Activated naive CD8-positive, alpha-beta T cell (primary cell): ENCODE data around the gene ERBB2.

Experiments
- H3K27ac Mint-ChIP-seq: one replicate; pipeline ENCODE4 v1.8.0; 2021; ENCODE audit warnings: mixed read lengths
- H3K27me3 Mint-ChIP-seq: one replicate; pipeline ENCODE4 v1.8.0; 2021; ENCODE audit warnings: mixed read lengths
- H3K36me3 Mint-ChIP-seq: one replicate; pipeline ENCODE4 v1.8.0; 2021; ENCODE audit warnings: mixed read lengths
- H3K4me1 Mint-ChIP-seq: one replicate; pipeline ENCODE4 v1.8.0; 2021; ENCODE audit warnings: low read depth, mixed read lengths
- H3K4me3 Mint-ChIP-seq: one replicate; pipeline ENCODE4 v1.8.0; 2021; ENCODE audit warnings: mild to moderate bottlenecking, mixed read lengths
- H3K9me3 Mint-ChIP-seq: one replicate; pipeline ENCODE4 v1.8.0; 2021; ENCODE audit warnings: low read depth, mixed read lengths

Gene ERBB2

DNA sequence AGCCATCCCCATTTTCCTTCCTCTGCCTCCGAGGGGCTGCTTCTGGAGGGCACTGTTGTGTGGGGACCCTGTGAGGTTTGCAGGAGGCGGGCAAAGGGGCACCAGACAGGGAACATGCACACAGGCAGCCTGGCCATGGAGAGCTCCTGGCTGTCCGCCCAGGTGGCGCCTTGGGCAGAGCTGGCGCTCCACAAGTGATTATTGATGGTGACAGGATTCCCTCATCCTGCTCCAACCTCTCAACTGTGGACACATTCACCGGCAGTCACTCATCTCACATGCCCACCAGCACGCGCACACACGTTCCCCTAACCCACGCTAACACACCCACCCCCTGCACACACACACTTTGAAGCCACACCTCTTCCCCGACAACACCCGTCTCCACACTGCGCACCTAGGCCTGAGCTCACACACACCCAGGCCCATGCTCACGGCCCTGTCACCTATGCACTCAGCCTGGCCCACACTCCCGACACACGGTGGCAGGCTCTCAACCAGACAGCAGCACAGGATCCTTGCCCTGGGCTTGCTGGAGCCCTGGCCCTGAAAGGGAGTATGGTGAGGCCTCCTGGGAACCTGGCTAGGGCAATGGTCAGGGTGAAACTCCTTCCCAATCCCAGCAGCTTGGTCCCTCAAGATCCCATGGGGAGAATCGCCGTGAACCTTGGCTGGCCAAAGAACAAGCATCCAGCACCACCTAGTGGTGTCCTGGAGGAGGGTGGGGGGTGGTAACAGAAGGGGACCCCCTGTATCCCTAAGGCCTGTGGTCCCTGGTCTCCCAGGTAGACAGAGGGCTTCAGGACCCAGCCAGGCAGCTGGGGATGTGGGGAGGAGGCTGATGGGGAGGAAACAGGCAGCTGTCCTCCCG lies 28.0 kb upstream of the ERBB2 start:
- no peak overlapping the region for H3K27ac Mint-ChIP-seq
- peak overlapping the region; percentile 9 for H3K4me3 Mint-ChIP-seq
- peaks cover 2% of the 10 kb centered on the region for H3K27me3 Mint-ChIP-seq
- no peaks in the 10 kb centered on the region for H3K9me3 Mint-ChIP-seq
- peaks cover 25% of the 10 kb centered on the region for H3K4me1 Mint-ChIP-seq
- no peaks in the 10 kb centered on the region for H3K36me3 Mint-ChIP-seq

DNA sequence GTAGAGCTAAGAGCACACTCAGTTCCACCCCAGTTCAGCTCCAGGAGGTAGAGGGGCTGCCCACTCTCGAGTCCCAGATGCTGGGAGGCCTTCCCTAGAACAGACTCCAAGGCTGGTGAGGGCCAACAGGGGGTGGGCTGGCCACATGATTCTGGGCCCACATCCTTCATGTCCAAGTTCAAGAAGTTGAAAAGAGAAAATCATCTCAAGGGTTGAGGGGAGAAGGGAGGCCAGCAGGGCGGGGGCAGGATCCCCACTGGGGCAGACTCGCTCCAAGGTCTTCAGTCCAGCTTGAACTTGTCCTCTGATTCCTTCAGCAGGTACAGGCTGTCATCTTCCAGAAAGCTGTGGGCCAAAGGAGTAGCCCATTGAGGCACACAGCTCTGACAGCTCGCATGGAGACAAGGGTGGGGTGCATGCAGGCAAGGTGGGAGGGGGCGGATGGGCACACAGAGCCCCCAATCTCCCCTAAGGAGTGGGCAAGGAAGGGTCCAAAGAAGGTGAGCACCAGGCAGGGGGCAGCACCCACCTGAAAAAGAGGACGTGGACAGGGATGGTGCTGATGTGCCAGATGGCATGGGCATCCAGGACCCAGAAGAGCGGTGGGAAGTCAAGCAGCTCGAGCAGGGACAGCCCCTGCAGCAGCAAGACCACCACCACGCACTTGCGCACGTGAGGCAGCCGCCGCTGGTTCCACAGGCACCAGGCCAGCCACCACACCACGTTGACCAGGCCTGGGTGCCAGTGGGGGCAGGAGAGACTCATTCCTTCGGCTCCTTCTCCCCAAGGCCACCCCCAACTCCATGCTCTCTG lies 27.1 kb upstream of the ERBB2 start:
- Mint-ChIP-seq H3K36me3 (no peaks in the 10 kb centered on the region), H3K27me3 (peaks cover 2% of the 10 kb centered on the region), H3K4me1 (peaks cover 32% of the 10 kb centered on the region), H3K27ac (no peak overlapping the region), H3K9me3 (no peaks in the 10 kb centered on the region), H3K4me3 (no peak overlapping the region)

DNA sequence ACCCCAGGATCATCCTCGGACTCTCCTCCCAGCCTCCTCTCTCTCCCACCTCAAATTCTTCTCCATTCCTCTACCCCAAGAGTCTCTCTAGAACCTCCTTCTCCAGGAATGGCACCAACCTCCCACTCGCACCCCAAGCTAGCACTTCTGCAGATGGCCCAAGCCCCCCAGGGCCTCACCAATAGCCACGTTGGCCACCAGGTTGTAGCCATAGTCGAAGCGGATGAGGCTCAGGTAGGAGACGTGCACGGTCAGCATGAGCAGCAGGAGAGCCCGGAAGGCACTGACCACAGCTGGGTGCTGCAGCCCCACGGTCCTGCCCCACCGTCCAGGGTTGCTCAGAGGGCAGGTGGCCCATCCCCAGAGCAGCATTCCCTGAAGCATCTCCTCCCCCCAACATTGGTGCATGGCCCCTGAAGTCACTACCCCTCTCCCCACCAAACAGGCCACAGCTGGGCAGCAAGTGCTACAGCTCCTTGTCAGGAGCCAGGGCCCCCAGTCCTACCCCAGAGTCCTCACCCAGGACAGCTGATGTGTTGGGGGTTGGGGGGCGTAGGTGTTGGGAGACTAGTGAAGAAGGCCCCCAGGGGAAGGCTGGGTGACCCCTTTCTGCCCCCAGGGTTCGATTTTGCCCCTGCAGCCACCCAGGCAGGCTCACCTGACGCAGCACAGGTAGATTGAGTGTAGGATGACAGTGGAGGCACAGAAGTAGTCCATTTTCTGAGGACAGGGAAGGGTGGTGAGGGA lies 26.4 kb upstream of the ERBB2 start:
- Mint-ChIP-seq H3K4me1 (peaks cover 38% of the 10 kb centered on the region), H3K36me3 (no peaks in the 10 kb centered on the region), H3K9me3 (no peaks in the 10 kb centered on the region), H3K4me3 (no peak overlapping the region), H3K27ac (no peak overlapping the region), H3K27me3 (peaks cover under 1% of the 10 kb centered on the region)

DNA sequence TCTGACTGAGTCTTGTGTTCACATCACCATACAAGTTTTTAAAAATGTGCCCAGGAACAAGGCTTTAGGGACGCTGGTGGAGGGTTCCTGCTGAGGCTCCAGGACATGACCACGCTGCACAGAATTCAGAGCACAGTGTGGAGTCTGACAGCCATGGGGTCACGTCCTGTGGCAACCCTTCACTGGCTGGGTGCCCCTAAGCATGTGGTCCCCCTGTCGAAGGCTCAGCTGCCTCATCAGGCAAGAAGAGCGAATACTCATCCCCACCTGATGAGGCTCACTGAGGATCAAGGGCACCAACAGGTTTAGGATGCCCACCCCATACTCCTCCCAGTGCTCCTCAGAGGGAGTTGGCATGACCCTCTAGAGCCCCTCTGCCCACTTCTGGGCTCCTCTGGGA lies 25.7 kb upstream of the ERBB2 start:
- Mint-ChIP-seq H3K36me3 (no peaks in the 10 kb centered on the region), H3K9me3 (no peaks in the 10 kb centered on the region), H3K4me3 (no peak overlapping the region), H3K4me1 (peaks cover 41% of the 10 kb centered on the region), H3K27me3 (no peaks in the 10 kb centered on the region), H3K27ac (no peak overlapping the region)

DNA sequence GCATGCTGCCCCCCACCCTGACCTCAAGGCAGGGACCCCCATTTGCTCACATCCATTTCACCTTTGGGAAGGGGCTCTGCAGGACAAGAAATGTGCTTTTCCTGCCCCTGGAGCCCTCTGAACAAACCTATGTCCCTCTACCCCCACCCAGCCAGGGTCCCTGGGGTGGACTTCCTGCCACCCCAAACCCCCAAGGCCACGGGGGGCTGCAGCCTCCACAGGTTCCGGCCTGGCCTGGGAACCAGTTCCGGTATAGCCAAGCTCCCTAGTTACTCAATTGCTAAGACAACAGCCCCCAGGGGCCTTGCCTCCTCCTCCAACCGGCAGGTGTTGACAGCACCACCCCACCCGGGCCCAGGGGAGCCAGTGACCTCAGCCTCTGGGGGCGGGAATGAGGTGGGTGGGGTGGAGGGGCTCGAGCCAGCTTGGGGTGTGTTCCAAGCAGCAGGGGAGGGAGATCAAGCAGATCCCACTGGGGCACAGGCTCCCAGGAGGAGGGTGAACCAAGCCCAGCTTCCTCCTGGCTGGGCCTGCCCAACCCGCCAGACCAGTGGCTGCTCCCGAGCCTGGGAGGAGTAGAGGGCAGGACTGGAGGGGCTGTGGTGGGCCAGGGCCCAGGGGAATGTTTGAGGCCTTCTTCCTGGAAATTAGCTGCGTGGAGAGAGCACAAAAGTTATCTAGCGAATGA lies 25.0 kb upstream of the ERBB2 start:
- Mint-ChIP-seq H3K4me1 (peaks cover 48% of the 10 kb centered on the region), H3K4me3 (no peak overlapping the region), H3K36me3 (no peaks in the 10 kb centered on the region), H3K9me3 (no peaks in the 10 kb centered on the region), H3K27me3 (no peaks in the 10 kb centered on the region), H3K27ac (no peak overlapping the region)

DNA sequence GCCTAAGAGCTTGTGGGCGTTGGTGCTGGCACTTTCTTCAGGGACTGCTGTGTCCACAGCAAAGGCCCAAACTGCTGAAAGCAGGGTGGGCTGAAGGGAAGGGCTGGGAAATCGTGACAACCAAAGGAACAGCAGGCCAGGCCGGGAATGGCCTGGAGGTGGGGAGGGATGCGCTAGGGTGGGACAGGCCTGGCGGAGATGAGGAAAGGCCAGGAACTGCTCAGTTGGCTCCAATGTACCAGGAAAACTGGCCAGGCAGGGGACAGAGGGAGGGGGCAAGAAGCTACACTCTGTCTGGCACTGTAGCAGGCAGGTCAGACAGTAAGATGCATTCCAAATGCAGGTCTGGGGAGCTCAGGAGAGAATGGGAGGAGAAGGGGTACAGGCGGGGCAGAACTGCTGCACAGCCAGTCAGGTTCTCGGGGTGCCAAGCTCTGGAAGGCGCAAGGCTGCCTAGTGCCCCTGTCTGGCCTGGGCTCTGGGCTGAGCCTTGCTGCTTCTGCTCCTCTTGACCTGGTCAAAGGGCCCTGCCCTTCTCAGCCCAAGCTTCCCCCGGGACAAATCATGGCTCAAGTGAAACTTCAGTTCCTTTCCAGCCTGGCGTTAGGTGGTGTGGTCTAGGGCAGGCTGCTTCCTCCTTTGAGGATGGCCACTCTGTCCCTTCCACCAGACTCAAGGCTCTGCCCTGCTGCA lies 24.3 kb upstream of the ERBB2 start:
- H3K27ac Mint-ChIP-seq = peak overlapping the region; percentile 78
- no peaks in the 10 kb centered on the region for H3K27me3 Mint-ChIP-seq
- H3K9me3 Mint-ChIP-seq = no peaks in the 10 kb centered on the region
- peaks cover 55% of the 10 kb centered on the region for H3K4me1 Mint-ChIP-seq
- no peaks in the 10 kb centered on the region for H3K36me3 Mint-ChIP-seq
- no peak overlapping the region for H3K4me3 Mint-ChIP-seq

DNA sequence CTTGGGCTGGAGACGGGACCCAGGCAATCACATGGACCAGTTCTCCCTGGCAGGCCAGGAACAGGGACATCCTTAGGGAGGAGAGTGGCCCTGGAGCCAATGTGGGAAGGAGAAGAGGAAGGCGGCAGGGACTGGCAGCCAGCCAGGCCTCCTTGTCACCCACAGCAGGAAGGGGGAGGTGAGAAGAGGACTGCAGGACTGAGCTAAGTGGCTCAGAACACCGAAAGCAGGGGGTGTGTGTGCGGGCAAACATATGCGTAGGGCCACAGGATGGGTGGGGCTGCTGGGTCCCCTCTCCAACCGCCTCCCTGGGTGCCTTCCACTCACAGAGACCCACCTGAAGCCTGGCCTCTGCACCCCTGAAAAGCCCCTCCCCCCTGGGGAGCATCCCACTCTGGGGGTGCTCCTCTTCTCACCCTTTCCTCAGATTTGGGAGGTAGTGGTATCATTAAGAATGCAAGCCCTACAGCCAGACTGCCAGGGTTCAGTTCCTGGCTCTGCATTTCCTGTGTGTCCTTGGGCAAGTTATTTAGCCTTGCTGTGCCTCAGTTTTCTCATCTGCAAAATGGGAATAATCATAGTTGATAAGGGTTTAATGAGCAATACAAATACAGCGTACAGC lies 23.6 kb upstream of the ERBB2 start:
- Mint-ChIP-seq H3K4me1 (peaks cover 61% of the 10 kb centered on the region), H3K4me3 (peak overlapping the region; percentile 52), H3K27ac (peak overlapping the region; percentile 78), H3K36me3 (no peaks in the 10 kb centered on the region), H3K27me3 (no peaks in the 10 kb centered on the region), H3K9me3 (no peaks in the 10 kb centered on the region)

DNA sequence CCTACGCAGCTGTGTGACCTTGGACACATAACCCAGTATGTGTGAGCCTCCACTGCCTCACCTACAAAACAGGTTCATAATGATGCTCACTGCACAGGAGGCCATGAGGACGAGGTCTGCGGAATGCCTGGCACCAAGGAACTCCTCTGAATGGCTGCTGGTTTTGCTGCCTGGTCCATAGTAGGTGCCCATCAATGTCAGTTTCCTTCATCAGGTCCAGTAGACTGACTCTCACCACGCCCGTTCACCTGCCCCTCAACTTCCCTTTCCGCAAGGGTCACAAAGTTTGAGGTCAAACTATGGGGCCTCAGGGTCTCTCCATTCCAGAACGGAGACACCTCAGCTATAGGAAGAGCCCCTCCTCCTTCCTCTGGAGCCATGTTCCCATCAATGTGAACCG lies 22.8 kb upstream of the ERBB2 start:
- no peak overlapping the region for H3K27ac Mint-ChIP-seq
- H3K9me3 Mint-ChIP-seq = no peaks in the 10 kb centered on the region
- H3K4me3 Mint-ChIP-seq = no peak overlapping the region
- no peaks in the 10 kb centered on the region for H3K27me3 Mint-ChIP-seq
- H3K4me1 Mint-ChIP-seq = peaks cover 57% of the 10 kb centered on the region
- H3K36me3 Mint-ChIP-seq = no peaks in the 10 kb centered on the region

DNA sequence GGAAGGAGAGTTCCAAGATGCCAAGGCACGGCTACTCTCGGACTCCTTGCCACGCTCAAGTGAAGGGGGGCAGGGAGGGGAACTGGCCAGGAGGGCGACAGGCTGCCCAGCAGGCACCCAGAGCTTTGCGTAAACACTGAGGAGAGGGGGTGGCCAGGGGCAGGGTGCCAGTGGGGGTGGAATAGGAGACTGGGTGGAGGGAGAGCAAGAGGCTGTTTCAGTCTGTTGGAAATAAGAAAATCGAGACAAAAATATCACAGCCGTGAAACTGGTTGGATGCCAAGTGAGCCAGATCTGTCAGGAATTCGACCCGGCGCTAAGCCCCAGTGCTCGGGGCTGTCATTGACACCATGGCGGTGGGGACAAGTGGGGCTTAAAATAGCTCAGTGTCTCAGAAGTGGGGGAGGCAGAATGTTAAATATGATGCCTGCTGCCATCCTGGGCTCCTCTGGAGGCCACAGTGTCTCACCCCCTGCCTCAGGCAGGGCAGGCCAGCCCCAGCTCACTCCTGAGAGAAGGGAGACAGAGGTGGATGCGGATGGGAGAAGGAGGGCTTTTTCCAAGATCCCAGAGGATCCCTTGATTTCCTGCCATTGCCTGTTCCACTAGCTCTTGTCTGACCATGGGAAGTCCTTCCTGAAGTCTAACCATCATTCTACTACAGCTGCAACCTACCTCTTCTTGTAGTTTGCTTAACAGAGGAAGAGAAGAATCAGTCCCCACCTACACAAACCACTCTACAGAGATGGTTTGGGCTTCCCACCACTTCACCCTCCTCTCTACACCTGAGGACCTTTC lies 22.1 kb upstream of the ERBB2 start:
- peaks cover 57% of the 10 kb centered on the region for H3K4me1 Mint-ChIP-seq
- H3K4me3 Mint-ChIP-seq = peak overlapping the region; percentile 18
- H3K36me3 Mint-ChIP-seq = no peaks in the 10 kb centered on the region
- H3K27ac Mint-ChIP-seq = peak overlapping the region; percentile 58
- no peaks in the 10 kb centered on the region for H3K9me3 Mint-ChIP-seq
- H3K27me3 Mint-ChIP-seq = no peaks in the 10 kb centered on the region

DNA sequence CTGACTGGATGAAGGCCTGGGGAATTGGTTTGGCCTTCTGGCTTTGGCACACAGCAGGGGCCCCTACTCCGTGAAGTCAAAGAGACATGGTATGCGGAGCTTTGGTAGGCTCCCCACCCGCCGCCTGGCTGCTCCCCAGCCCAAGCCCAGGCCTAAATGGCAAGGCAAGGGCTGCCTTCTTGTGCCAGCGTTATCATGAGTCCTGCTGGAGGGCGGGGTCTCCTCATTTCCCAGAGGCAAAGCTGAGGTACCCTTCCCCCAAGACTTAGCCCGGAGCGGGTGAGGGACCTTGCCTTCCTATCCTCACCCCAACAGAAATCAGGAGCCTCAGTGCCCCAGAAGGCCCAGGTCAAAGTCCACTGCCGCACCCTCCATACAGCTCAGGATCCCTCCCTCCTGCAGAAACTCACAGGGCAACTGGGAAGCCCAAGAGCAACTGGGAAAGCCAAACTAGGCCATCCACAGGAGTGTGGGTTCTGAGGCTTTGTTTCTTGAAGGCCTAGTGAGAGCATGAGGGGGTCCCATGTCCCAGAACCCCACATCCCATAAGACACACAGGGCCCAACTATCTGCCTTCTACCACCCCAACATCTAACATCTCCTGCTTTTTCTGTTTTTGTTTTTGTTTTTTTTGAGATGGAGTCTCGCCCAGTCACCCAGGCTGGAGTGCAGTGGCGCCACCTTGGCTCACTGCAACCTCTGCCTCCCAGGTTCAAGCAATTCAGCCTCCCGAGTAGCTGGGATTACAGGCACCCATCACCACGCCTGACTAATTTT lies 21.3 kb upstream of the ERBB2 start:
- no peak overlapping the region for H3K4me3 Mint-ChIP-seq
- H3K4me1 Mint-ChIP-seq = peaks cover 60% of the 10 kb centered on the region
- peak overlapping the region; percentile 96 for H3K27ac Mint-ChIP-seq
- no peaks in the 10 kb centered on the region for H3K9me3 Mint-ChIP-seq
- H3K27me3 Mint-ChIP-seq = no peaks in the 10 kb centered on the region
- H3K36me3 Mint-ChIP-seq = peaks cover 5% of the 10 kb centered on the region

DNA sequence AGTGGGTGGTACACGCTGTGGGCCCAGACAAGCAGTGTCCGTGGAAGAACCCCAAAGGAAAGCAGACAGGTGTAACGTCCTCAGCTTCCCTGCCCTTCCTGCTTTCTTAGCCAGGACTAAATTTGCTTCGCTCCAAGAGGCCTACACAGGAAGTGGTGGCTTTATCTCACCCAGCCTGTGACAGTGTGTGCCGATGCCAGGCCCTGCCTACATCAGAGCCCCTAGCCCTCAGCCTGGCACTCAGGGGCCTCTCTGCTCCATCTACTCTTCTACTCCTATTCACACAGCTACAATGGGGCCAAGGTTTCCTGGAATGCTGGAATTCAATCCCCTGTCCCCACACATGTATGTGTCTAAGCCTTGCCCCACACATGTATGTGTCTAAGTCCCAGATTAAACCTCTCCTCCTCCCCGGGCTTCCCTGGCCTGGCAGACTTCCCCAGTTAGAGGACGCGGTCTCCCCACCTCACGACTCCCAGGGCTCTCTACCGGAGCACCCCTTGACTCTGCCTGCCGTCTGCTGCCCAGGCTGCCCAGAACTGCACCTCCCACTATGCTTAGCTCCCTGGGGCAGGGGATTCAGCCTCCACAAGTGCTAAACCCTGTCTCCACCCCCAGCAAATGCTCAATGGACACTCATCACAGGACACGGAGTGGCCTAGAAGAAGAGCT lies 20.2 kb upstream of the ERBB2 start:
- Mint-ChIP-seq H3K9me3 (no peaks in the 10 kb centered on the region), H3K4me3 (peak overlapping the region; percentile 35)

DNA sequence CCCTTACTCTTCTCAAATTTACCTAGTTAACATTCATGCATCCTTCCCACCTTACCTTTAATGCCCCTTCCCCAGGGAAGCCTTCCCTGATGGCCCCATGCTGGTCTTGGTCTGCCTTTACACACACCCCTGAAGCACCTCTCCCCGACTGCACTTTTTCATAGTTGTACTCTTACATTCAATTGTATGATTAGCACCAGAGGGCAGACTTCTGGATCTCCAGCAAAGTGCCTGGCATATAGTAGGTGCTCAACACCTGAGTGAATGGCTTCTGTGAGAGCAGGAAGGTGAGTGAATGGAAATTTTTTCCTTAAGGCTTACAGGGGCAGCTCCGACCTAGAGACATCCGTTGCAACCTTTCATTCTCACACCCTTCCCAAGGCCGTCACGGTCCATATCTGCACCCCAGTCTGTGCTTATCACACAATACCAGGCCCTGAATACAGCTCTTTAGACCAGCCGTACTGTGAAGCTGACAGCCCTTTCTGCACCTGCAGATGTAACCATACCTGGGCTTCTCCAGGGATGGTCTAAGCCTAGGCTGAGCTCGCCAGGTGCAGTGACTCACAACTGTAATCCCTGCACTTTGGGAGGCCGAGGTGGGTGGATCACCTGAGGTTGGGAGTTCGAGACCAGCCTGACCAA lies 16.4 kb upstream of the ERBB2 start:
- peaks cover 11% of the 10 kb centered on the region for H3K36me3 Mint-ChIP-seq

More for the DNA sequence above, 20.2 kb upstream of the ERBB2 start:
- Mint-ChIP-seq H3K27me3 (no peaks in the 10 kb centered on the region), H3K36me3 (peaks cover 5% of the 10 kb centered on the region), H3K27ac (peak overlapping the region; percentile 96), H3K4me1 (peaks cover 60% of the 10 kb centered on the region)

More for the DNA sequence above, 16.4 kb upstream of the ERBB2 start:
- H3K4me1 Mint-ChIP-seq = peaks cover 45% of the 10 kb centered on the region
- H3K4me3 Mint-ChIP-seq = no peak overlapping the region
- H3K27me3 Mint-ChIP-seq = no peaks in the 10 kb centered on the region
- H3K9me3 Mint-ChIP-seq = no peaks in the 10 kb centered on the region
- no peak overlapping the region for H3K27ac Mint-ChIP-seq
